Caco-2 (cell line): ENCODE results near the gene SETD1B. TPM values are rescaled to one million over a fixed set of nuclear protein-coding genes. Genes with fewer than 3 reads are reported as not detected.

Source experiments
- BruUV-seq: library from RNA; stranded (reverse); fragments of 400-500 nt; replicated peaks from 2 replicates; lab custom pipeline; 2021; lab: Mats Ljungman, UMichigan
- CTCF ChIA-PET: fragments of 300-600 bp; sonication (Branson Sonifier 250); formaldehyde crosslinking; loops from one replicate; lab custom pipeline; 2022; ENCODE audit warnings: antibody characterized with exemption; lab: Charles Lee
- POLR2A ChIA-PET: fragments of 300-600 bp; sonication (Branson Sonifier 250); formaldehyde crosslinking; loops from one replicate; lab custom pipeline; 2022; ENCODE audit warnings: antibody characterized with exemption; lab: Charles Lee
- DNase-seq, 2 experiments: peaks; one replicate each; pipeline versions ENCODE4 v3.0.0 to v3.0.0-alpha.2; 2020 to 2022
- H3K27me3 ChIP-seq: replicated peaks from 2 replicates; pipeline ENCODE4 v1.6.0; 2011; ENCODE audit warnings: low read length; ENCODE audit not compliant: control insufficient read depth, insufficient read depth
- H3K36me3 ChIP-seq: 2 replicates; pipeline ENCODE4 v1.5.1; 2011; ENCODE audit warnings: low read length; ENCODE audit not compliant: control insufficient read depth, insufficient read depth
- H3K4me1 ChIP-seq: fragments of 250-450 bp; sonication (Bioruptor Pico); 2 replicates; pipeline ENCODE4 v1.5.1; 2020; ENCODE audit warnings: mild to moderate bottlenecking
- H3K4me3 ChIP-seq: 2 replicates; pipeline ENCODE4 v1.5.1; 2011; ENCODE audit warnings: low read depth, mild to moderate bottlenecking, control low read depth, low read length
- H3K9me3 ChIP-seq: fragments of 250-450 bp; sonication (Bioruptor Pico); 2 replicates; pipeline ENCODE4 v1.5.1; 2020; ENCODE audit warnings: mild to moderate bottlenecking, moderate library complexity
- H3K27ac Mint-ChIP-seq: one replicate; pipeline ENCODE4 v1.8.0; 2022; ENCODE audit warnings: mixed read lengths; ENCODE audit not compliant: unreplicated experiment
- H3K27me3 Mint-ChIP-seq: one replicate; pipeline ENCODE4 v1.8.0; 2022; ENCODE audit warnings: mixed read lengths; ENCODE audit not compliant: insufficient read depth, unreplicated experiment
- H3K36me3 Mint-ChIP-seq: one replicate; pipeline ENCODE4 v1.8.0; 2022; ENCODE audit warnings: mild to moderate bottlenecking, mixed read lengths; ENCODE audit not compliant: insufficient read depth, unreplicated experiment
- H3K4me1 Mint-ChIP-seq: one replicate; pipeline ENCODE4 v1.8.0; 2022; ENCODE audit warnings: low read depth, mixed read lengths; ENCODE audit not compliant: unreplicated experiment
- H3K4me3 Mint-ChIP-seq: one replicate; pipeline ENCODE4 v1.8.0; 2022; ENCODE audit warnings: mild to moderate bottlenecking, moderate library complexity, mixed read lengths; ENCODE audit not compliant: unreplicated experiment
- H3K9me3 Mint-ChIP-seq: one replicate; pipeline ENCODE4 v1.8.0; 2022; ENCODE audit warnings: mixed read lengths; ENCODE audit not compliant: unreplicated experiment
- intact Hi-C: fragments of 100-400 bp; cut with micrococcal nuclease; formaldehyde crosslinking; loops from one replicate; pipeline ENCODE4 v1.10.0; 2022; ENCODE audit not compliant: unreplicated experiment
- total RNA-seq: library from RNA; stranded (reverse); gene quantifications from 2 replicates; pipeline ENCODE4 v1.2.3, GENCODE V29; 2022
- TF ChIP-seq, protein P1 (sequence below), 2 experiments: fragments of 200-600 bp in 1 of 2; IDR thresholded peaks; 1 replicate in 1 of 2; 2 replicates in 1 of 2; pipeline versions ENCODE4 v1.5.1 to v1.8.0; 2011 to 2022; ENCODE audit warnings: antibody characterized with exemption in 1 of 2, control low read depth in 1 of 2, inconsistent platforms in 1 of 2, low read depth in 1 of 2, low read length in 1 of 2, mild to moderate bottlenecking in 1 of 2, moderate library complexity in 1 of 2; ENCODE audit not compliant: insufficient read depth in 1 of 2, severe bottlenecking in 1 of 2, unreplicated experiment in 1 of 2

Gene SETD1B
- total RNA-seq, 1 experiment from 2014 or later, result 16.8 TPM

DNA sequence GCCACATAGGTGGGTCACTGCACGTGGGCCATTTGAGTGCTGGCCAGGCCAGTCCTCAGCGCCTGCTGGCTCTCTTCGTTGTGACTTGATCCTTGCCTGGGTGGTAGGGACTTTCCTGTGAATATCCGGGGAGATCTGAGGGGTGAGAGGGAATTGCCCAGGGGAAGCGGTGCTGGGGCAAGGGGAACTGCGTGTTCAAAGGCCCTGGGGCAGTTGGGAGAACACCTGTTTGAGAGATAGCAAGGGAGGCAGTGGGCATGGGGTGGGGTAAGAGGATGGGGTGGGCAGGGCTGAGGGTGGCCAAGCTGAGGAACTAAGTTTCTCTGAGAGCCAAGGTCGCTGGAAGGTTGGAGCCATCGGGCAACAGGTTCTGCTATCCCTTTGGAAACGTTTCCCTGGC, 25.0 kb downstream of the SETD1B start:
- no peak for DNase-seq
- Histone ChIP-seq H3K4me3 (no peak overlapping the region), H3K9me3 (no peaks in the 10 kb centered on the region), H3K27me3 (no peaks in the 10 kb centered on the region), H3K4me1 (no peaks in the 10 kb centered on the region), H3K36me3 (no peaks in the 10 kb centered on the region)
- H3K4me1 Mint-ChIP-seq, result peaks cover 5% of the 10 kb centered on the region
- peaks cover 44% of the 10 kb centered on the region for H3K36me3 Mint-ChIP-seq
- POLR2A ChIA-PET, result no interaction called here
- TF ChIP-seq, protein P1, sequence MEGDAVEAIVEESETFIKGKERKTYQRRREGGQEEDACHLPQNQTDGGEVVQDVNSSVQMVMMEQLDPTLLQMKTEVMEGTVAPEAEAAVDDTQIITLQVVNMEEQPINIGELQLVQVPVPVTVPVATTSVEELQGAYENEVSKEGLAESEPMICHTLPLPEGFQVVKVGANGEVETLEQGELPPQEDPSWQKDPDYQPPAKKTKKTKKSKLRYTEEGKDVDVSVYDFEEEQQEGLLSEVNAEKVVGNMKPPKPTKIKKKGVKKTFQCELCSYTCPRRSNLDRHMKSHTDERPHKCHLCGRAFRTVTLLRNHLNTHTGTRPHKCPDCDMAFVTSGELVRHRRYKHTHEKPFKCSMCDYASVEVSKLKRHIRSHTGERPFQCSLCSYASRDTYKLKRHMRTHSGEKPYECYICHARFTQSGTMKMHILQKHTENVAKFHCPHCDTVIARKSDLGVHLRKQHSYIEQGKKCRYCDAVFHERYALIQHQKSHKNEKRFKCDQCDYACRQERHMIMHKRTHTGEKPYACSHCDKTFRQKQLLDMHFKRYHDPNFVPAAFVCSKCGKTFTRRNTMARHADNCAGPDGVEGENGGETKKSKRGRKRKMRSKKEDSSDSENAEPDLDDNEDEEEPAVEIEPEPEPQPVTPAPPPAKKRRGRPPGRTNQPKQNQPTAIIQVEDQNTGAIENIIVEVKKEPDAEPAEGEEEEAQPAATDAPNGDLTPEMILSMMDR (IDR thresholded peaks at IDR 0.05; ENCODE audit: insufficient read depth in 1 of 2, low read depth in 1 of 2, low read length in 1 of 2, severe bottlenecking in 1 of 2, unreplicated experiment in 1 of 2), result no peak
- CTCF ChIA-PET, result interaction anchor here (0.9 to 1.3 kb wide), 2 partner anchors 18 to 60 kb away, joined by 3 to 4 read pairs; partner anchors contain the start of gene PSMD9
- H3K27me3 Mint-ChIP-seq, result no peaks in the 10 kb centered on the region
- no peak overlapping the region for H3K27ac Mint-ChIP-seq
- BruUV-seq, result no TSS peak
- no peak overlapping the region for H3K4me3 Mint-ChIP-seq
- H3K9me3 Mint-ChIP-seq, result no peaks in the 10 kb centered on the region
- intact Hi-C loops, result no loop called here

DNA sequence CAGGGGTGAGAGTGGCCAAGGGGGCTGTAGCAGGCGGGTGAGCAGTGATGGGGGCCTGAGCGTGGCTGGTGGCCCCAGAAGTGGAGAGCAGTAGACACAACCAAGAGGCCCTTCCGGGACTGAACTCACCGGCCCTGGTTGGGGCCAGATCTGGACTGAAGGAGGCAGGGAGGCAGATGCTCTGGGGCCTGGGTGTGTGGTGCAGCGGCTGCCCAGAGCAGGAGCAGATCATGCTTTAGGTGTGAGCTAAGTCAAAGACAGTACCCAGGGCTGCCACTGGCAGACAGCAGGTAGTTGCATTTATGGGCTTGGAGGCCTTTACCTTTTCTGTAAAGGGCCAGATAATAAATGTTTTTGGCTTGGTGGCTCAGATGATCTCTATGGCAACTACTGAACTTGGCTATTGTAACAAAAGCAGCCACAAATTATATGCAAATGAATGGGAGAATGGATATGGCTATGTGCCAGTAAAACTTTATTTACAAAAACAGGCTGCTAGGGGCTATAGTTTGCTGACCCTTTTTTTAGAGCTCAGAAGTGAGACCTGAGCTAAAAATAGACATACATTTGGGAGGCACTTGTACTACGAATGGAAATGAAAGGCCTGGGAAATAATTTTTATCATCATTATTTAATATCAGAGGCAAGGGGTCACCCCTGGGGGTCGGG, 25.6 kb downstream of the SETD1B start:
- no peaks in the 10 kb centered on the region for H3K4me1 ChIP-seq
- no peaks in the 10 kb centered on the region for H3K36me3 ChIP-seq
- H3K9me3 Mint-ChIP-seq, result no peaks in the 10 kb centered on the region
- H3K27ac Mint-ChIP-seq, result no peak overlapping the region
- TF ChIP-seq, protein P1 (IDR thresholded peaks at IDR 0.05; ENCODE audit: insufficient read depth in 1 of 2, low read depth in 1 of 2, low read length in 1 of 2, severe bottlenecking in 1 of 2, unreplicated experiment in 1 of 2), result no peak
- H3K36me3 Mint-ChIP-seq, result peaks cover 43% of the 10 kb centered on the region
- H3K27me3 Mint-ChIP-seq, result no peaks in the 10 kb centered on the region
- H3K4me1 Mint-ChIP-seq, result peaks cover 5% of the 10 kb centered on the region
- H3K27me3 ChIP-seq, result no peaks in the 10 kb centered on the region
- intact Hi-C loops, result no loop called here
- no peak overlapping the region for H3K4me3 ChIP-seq
- no peak overlapping the region for H3K4me3 Mint-ChIP-seq
- no peak for DNase-seq
- CTCF ChIA-PET, result interaction anchor here (1.3 kb wide), 1 partner anchor 19 kb away, joined by 3 read pairs; no protein-coding TSS in a partner anchor
- POLR2A ChIA-PET, result no interaction called here
- no peaks in the 10 kb centered on the region for H3K9me3 ChIP-seq
- BruUV-seq, result no TSS peak

DNA sequence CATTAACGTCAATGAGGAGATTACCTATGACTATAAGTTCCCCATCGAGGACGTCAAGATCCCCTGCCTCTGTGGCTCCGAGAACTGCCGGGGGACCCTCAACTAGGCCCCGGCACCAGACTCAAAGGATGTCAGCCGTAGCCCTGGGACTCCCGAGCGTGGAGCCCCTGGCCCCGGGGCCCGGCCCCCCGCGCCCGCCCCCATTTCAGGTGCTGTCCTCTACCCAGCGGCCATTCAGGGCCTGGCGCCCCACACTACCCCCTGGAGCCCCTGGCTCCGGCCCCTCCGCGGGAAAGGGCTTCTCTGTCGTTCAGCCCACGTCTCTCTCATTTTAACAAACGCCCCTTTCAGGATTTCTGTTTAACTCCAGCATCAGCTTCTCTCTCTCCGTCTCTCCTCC, 26.3 kb downstream of the SETD1B start:
- no peak overlapping the region for H3K4me3 Mint-ChIP-seq
- POLR2A ChIA-PET, result no interaction called here
- H3K27ac Mint-ChIP-seq, result no peak overlapping the region
- DNase-seq, result no peak
- Histone ChIP-seq H3K4me3 (no peak overlapping the region), H3K9me3 (no peaks in the 10 kb centered on the region), H3K4me1 (no peaks in the 10 kb centered on the region), H3K36me3 (no peaks in the 10 kb centered on the region), H3K27me3 (no peaks in the 10 kb centered on the region)
- intact Hi-C loops, result no loop called here
- CTCF ChIA-PET, result no interaction called here
- H3K4me1 Mint-ChIP-seq, result peaks cover 5% of the 10 kb centered on the region
- no peaks in the 10 kb centered on the region for H3K9me3 Mint-ChIP-seq
- TF ChIP-seq, protein P1 (IDR thresholded peaks at IDR 0.05; ENCODE audit: insufficient read depth in 1 of 2, low read depth in 1 of 2, low read length in 1 of 2, severe bottlenecking in 1 of 2, unreplicated experiment in 1 of 2), result no peak
- no TSS peak for BruUV-seq
- peaks cover 43% of the 10 kb centered on the region for H3K36me3 Mint-ChIP-seq
- H3K27me3 Mint-ChIP-seq, result no peaks in the 10 kb centered on the region
